ENCODE measurements around the gene CDYL. TPM values are rescaled to one million over a fixed set of nuclear protein-coding genes. Genes with fewer than 3 reads are reported as not detected.
A peak's percentile ranks its signal among the peaks of the same experiment; 100 is the strongest.

CDYL gene
- polyA plus RNA-seq, 5 donors, result 25.2 to 31.9 (median 31.4) TPM

DNA sequence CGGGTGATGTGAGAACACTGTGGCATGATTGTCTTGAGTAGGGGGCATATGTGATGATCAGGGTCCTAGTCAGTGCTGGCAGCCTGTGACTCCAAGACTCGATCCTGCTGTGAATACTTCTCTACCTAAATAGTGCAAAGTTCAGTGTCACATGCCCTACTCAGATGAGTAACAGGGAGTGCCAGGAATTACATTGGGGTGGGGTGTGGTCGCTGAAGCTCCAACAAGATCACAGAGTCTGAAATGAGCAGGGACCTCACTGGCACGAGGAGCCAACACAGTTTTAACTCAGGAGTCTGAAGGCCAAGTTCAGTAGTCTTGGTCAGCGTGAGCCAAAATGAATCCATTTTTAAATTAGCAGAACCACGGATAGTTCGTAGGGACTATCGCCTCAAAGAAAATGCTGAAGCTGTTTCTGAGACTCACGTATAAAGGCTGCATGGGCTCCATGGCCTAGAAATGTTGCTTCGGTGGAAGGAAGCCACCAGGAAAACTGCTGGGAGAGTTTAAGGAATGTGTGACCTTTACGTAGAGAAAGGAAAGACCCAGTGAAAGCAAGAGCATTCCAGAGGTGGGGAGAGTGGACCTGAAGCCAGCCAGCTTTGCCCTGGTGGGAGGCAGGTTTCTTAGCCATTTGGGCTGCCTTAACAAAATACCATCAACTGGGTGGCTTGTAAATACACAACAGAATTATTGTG is 155.5 kb downstream of the CDYL start:
- DNase-seq, result no peak

DNA sequence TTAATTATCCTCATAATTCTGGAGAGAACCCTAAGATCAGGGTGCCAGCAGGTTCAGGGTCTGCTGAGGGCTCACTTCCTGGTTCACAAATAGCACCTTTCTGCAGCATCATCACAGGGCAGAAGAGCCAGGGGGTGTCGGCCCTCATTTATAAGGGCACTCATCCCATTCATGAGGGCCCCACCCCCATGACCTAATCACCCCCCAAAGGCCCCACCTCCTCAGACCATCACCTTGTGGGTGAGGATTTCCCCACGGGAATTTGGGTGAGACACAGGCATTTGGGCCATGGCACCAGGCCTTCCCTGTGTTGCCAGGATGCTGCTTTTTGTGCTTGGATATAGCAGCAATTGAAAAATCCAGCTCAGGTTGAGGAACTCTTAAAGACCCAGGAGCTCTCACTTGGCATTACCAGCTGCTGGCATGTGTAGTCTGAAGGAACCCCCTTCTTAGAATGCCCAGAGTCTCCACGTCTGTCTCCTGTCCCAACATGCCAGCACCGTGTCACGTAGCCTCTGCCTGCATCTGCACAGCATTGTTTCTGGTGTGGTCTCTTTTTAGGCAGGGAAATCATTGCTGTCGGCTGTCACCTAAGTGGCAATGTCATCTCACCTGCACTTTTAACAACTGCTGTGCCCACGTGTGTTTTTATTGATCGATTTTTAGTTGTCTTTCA is 156.2 kb downstream of the CDYL start:
- no peak for DNase-seq

DNA sequence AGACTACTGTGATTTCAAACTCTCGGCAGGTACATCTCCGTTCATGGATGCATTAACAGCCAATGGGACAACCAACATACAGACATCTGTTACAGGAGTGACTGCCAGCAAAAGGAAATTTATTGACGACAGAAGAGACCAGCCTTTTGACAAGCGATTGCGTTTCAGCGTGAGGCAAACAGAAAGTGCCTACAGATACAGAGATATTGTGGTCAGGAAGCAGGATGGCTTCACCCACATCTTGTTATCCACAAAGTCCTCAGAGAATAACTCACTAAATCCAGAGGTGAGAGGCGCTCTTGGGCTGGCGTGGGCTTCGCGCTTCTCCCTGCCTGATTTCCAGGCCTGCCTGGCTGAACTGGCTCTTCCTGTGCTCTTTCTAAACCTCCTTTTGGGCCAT is 159.3 kb downstream of the CDYL start:
- no peak for DNase-seq

DNA sequence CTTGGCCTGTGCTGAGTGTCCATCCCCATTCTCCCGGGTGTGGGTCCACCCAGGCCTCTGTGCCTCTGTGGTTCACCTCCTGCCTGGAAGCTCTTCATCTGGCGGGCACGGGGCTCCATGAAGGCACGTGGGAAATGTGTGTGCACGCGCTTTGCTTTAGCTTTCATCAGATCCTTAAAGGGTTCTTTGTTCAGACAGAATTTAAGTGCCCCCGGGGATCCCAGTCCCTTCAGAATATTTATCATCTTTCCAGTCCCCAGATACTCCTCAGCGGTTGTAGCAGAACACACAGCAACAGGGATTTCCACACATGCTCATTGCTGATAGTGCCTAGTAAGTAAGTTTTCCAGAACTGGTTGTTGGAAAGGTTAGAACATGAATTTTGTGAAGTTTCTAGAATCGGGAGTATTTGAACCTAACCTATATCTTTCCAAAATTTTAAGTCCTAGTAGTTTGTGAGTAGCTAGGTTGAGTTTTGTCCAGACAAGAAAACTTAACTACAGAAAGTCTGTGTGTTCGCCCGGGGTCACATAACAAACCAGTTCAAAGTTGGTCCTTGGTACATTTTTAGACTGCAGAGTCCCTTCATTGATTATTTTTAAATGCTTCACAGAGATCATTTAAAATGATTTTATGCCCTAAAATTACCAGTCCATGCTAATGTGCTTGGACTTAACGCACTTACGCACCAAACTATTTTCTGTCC is 159.9 kb downstream of the CDYL start:
- DNase-seq, result no peak

DNA sequence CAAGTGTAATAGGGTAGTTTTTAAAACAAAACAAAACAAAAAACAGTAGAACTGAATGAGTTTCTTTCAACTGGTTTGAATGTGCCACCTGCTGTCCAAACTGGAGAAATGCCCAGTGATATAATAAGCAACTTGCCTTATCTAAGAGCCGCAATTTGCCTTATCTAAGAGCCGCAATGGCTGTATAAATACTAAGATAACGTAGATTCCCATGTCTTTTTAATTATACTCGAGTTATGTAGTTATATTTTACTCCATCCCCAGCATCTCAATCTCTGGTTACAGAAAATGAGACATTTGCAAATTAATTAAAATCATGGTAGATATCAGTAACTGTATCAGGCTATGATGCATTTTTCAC is 160.5 kb downstream of the CDYL start:
- DNase-seq, result peak in 1 of 2 donors; percentile 46

DNA sequence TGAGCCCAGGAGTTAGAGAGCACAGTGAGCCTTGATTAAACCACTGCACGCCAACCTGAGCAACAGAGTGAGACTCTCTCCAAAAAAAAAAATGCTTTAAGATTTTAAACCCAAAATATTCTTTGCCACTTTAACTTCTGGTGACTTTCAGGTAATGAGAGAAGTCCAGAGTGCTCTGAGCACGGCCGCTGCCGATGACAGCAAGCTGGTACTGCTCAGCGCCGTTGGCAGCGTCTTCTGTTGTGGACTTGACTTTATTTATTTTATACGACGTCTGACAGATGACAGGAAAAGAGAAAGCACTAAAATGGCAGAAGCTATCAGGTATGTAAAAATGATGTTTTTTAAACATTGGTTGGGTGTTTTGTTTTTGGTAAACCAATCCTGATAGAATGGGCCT is 161.2 kb downstream of the CDYL start:
- no peak for DNase-seq

DNA sequence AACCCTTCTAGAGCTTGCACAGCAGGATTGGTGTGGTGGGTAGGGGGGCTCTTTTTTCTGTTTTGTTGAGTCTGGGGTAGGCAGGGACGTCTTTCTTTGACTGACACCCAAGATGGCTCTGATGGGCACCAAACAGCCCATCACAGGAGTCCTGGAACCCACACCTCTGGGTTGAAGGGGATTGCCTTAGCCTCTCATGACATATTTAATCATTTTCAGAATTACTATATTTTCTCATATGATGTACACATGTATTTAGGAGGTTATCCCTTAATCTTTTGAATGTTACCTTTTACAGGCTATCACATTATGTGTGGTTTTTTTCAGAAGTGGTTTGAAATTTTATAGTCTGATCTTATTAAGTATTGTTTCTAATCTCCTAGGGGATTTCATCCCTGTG is 163.0 kb downstream of the CDYL start:
- no peak for DNase-seq

DNA sequence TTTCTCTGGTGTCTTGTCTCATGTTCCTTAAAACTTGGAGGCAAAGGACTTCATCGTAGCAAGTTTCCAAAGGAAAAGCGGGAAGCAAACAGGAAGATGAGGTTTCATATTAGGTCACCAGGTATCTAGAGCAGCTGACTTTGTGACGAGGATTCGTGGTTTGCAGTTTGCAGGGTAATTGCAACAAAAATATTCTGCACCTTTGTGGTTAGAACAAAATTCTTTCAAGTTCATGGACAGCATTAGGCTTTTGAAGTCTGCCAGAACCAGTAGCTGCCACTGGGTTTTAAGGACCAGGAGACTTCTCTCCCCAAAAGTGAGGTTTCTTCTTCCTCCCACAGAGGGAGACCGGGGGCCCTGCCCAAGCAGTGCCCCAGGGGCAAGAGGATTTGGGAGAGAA is 164.2 kb downstream of the CDYL start:
- DNase-seq, result no peak

DNA sequence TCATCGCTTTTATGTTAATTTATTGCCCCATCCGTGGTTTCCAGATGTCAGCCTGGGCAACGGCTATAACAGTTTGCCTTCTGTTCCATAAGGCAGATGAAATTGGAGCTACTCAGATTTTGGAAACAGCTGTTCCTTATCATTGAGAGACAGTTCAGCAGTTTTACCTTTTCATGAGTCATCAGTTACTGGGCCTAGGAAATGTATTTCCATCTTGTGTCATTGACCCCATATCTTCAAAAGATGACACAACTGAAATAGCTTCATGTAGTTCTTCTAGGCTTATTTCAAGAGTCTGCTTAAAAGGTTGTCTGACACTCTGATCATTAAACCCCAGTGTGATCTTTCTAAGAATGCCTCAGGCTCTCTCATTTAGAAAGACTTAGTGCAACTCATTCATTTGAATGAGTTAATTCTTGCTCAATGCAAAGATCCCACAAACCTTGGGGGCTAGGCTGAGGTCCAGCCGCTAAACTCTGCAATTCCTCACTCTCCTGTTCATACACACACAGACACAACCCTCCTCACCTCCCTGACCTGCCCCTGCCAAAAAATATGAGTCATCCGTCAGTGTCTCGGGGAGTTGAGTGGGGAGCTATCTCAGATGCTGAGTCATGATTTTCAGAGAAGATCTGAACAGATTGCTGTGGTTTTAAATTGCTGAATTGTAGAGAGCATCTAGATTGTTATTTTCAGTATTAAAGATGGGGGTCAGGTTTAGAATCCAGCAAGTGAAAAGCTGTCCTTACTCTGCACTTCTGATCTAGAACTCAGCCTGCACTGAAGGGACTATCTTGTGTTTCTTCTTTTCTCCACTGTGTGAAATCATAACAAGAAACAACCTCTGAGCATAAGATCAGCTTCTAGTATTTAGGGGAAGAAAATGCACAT is 165.8 kb downstream of the CDYL start:
- DNase-seq, result no peak

DNA sequence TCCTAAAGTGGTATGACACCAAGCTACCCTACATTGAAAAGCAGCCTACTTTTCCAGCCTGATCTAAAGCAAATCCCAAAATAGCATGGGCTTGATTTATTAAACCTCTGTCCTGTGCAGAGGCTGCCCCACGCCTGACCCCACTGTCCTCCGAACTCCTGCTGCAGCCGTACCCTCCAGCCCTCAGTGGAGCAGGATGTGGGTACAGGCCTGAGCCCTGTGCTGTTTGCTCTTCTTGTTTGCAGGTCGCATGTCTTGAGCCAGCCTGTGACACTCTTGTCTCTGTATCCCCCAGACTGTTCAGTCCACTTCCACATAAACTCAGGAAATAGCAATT is 166.4 kb downstream of the CDYL start:
- DNase-seq, result no peak

DNA sequence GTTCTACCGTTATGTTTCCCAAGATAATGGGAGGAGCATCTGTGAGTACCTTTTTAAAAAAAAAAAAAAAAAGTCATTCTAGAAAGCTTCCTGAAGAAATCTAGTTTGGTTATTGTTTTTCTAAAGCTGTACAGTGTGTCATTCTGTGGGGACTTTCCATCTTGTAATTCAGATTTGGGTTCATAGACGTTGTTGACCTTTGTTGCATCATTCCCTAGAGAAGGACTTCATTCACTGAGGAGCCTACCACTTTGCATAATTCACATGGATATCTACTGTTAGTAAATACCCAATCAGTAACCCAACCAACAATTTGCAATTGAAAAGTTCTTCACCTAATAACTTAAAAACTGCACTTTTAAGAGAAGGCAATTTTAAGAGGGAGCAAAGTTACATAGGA is 167.5 kb downstream of the CDYL start:
- DNase-seq, result no peak

DNA sequence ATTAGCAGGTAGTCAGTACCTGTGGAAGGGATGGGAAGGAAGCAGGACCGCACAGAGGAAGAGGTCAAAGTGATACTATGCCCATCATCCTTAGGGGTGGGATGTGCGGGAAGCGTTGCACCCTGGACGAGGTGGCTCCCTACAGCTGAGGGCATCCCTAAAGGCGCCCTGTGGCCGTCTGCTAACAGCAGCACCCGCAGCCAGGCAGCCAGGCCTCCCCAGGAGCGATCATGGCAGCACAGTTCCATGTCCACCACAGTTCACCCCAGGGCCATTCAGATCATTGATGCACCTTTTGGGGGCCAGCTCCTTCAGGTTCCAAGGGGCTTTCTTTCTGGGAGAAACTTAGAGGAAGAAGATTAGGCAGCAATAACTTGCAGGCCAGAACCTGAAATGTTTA is 168.1 kb downstream of the CDYL start:
- DNase-seq, result no peak

DNA sequence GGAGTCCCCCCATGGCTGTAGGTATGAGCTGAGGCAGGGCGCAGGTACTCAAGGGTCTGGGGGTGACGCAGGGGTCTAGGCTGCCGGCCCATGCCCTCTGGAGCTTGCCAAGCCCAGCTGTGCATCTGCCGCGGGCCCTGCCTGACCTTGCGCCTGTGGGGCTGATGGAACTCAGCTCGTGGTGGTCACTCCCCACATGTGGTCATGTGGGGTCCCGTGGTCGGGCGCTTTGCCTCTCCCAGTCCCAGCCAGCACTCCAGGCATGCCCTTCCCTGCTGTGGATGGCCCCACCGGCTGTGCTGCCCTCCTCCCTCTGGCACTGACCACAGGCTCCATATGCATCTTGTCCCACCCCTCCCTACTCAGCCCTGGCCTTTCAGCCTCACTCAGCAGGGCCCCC is 170.3 kb downstream of the CDYL start:
- no peak for DNase-seq

DNA sequence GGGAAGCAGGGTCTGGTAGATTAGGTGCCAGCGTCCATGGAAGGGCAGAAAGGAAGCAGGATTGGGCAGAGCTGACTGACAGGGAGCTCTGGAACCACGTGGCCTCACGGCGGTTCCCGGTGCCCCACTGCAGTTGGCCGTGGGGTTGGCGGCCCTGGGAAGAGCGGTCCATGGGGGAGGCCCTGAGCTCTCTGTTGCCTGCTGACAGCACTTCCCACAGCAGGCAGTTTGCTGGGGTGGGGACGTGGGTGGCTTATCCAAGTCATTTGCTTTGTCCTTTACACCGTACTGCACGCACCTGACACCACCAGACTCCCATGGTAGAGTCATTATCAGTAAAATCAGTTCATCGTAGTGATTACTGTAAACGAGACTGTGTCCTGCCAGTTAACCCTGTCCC is 171.5 kb downstream of the CDYL start:
- DNase-seq, result no peak

DNA sequence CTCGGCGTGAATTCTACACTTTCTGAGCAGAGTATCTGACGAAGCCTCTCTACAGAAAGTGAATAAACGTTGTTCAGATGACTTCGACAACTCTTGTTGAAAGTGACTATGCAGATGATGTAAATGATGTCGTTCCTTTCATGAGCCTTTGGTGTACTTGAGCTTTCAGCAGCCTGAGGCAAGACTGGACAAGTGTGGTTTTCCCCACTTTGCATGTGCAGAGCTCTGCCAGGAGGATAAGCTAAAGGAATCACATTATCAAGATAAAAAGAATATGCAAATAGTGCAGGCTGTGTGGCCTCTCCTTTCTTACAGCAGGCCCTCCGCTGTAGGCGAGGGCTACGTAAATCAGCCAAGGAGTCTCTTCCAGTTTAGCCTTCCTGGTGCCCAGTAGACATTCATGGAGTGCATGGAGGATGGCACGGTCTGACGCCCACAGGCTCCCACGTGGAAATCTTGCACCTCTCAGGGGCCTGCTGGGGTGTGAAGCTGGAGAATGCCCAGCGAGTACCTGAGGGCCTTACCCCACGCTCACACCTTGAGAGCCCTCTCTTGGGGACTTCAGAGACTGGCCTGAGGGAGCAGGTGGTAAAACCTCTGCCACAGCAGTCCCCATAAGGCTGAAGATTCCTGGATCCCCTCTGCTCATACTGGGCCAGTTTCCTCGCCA is 172.7 kb downstream of the CDYL start:
- no peak for DNase-seq

DNA sequence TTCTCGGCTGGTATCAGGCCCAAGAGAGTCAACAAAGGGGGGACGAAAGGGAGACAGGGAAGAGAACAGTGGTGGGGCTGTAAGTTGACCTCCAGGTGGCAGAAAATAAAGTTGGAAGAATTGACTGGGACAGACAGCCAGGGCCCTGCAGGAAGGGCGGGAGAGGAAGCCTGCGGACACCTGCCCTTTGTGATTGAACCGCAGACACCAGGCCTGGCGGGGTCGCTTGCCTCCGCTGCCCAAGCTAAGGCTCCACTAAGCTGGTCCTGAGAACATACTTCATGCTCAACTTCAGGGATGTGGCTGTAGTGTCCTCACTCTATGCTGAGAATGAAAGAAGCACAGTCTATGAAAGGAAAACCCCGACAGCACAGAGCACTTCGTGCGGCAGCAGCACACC is 173.9 kb downstream of the CDYL start:
- DNase-seq, result no peak

DNA sequence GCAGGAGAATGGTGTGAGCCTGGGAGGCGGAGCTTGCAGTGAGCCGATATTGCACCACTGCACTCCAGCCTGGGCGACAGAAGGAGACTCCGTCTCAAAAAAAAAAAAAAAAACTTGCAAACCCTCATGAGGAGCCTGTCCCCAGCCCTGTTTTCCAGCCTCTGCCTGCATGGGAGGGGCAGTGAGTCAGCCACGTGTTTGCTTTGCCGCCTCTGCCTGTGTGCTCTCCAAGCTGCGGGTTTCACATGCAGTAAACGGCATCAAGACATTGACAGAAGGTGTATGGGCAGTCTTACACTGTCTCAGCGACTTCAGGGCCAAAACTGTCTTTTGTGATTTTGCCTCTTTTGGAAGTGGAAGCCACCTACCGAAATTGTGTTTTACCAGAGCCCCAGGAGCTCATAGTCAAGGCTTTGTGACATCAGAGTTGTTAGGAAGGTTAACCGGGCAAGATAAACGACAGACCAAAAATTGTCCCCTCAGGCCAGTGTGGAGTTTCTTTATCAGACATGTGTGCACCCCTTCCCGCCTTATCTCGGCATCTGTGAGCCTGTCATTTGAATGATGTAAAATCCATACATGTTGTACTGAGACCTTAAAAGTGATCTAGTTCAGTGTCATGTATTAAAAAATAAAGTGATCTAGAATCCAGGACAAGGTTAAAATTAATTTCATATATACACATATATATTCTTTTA is 174.8 kb downstream of the CDYL start:
- DNase-seq, result no peak

DNA sequence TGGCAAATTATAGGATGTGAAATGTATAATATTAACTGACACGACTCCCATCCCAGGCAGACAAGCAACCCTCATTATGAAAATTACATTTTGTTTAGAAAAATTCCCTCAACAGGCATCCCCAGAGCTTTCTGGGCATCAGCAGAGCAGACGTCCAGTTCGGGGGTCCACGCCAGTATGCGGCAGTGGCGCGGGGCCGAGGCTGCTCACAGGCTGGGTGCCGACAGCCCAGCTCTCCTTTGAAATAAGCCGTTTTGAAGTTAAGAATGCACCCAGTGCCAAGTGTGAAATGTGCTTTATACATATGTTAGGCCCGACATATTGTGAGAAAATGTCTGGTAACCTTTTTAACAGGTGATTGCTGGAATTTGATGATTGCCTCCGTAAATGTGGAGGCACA is 177.2 kb downstream of the CDYL start:
- DNase-seq, result no peak

DNA sequence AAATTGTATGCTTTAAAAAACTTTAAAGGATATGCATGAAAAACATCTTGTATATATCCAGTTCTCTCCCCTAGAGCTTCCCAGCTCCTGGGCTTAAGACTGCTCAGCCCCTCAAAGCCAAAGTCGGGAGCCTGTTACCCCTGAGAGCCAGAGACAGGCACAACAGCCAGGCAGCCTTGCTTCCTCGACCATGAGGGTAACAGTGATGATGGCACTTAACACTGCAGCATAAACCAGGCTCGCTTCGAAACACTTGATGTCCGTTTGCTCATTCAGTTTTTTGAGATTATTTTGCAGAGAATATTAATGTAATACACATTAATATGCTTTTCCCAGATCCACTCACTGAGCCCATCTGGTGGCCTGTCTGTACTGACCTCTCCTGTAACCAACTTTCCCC is 180.4 kb downstream of the CDYL start:
- no peak for DNase-seq

DNA sequence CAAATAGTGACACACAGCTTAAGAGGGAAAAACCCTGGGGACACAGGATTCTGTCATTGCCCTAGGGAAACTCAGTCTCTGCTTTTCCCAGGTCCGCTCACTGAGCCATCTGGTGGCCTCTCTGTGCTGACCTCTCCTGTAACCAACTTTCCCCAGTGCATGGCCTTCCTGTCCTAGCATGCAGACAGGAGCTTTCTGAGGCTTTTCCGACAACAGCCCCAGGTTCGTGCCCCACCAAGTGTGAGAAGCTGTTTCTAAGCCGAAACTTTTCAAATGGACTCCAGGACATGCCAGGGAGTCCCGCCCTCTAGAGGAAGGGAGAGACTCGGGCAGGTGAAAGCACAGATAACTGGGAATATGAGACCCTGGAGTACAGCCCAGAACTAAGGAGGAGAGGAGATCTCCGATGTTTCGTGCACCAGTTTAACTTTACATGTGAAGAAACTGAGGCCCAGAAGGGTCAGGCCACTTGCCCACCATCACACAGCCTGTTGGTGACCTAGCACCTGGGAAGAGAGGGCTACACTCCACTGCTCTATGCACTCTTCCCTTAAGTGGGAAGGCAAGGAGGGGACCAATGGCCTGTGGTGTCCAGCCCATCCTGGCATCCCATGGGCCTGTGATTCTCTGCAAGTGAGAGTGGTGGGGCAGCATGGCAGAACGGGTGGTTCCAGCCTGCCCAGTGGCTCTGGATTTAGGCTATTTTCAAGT is 181.5 kb downstream of the CDYL start:
- no peak for DNase-seq

DNA sequence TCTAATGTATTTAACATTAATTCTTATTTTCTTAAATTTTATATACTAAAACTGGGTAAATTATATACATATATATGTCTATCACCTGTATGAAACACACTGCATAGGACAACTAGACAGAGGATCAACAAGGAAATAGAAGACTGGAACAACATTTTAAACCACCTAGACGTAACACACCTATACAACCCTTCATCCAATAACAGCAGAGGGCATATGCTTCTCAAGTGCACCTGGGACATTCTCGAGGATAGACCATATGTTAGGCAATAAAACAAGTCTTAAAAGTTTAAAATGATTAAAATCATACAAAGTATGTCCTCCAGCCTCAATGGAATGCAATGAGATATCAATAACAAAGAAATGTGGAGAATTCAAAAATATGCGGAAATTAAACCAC is 182.4 kb downstream of the CDYL start:
- no peak for DNase-seq
